Lung microvascular endothelial cell (primary cell): ENCODE data around the gene MYT1. TPM values are rescaled to one million over a fixed set of nuclear protein-coding genes. Genes with fewer than 3 reads are reported as not detected.
"Not testable (repeated sequence)": the region's sequence is repeated elsewhere in the genome, so short reads cannot be mapped to it uniquely, and the experiment has no call there.

Experiments
- DNase-seq, 2 donors: peaks; one replicate each; pipeline versions ENCODE4 v3.0.0 to v3.0.0-alpha.2; 2010; ENCODE audit warnings: low read depth in 2 of 2
- total RNA-seq: library from RNA; depleted of rRNA; stranded (reverse); fragments of >200 nt; gene quantifications from 2 replicates; pipeline ENCODE4 v1.2.1, GENCODE V29; 2014

MYT1 gene
- total RNA-seq, 1 donor from 2014 or later: under 0.01 TPM

GRCh38 chr20:64228751-64229506 lies 64.7 kb downstream of the MYT1 start:
- no peak for DNase-seq

DNA sequence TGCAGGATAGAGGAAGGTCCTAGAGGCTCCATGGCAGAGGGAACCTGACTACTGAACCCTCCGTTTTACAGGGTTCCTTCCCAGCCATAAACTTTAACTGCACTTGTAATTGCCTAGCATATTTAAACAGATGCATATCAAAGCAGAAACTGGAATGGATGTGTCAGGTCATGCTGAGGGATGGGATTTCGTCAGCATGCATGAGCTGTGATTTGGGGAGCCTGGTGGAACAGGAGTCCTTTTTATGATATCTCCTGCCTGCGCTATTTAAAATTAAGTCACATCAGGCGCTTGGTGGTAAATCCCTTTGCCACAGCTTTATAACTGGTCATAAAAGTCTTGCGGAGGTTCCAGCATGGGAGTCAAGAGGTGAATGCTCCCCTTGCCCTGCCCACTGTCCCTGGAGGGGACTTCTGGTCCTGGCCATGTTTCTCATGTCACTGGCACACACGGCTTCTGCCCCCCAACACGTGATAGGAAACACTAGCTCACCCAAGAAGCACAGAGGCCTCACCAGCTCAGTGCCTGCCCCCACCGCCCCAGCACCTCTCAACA lies 65.3 kb downstream of the MYT1 start:
- no peak for DNase-seq

DNA sequence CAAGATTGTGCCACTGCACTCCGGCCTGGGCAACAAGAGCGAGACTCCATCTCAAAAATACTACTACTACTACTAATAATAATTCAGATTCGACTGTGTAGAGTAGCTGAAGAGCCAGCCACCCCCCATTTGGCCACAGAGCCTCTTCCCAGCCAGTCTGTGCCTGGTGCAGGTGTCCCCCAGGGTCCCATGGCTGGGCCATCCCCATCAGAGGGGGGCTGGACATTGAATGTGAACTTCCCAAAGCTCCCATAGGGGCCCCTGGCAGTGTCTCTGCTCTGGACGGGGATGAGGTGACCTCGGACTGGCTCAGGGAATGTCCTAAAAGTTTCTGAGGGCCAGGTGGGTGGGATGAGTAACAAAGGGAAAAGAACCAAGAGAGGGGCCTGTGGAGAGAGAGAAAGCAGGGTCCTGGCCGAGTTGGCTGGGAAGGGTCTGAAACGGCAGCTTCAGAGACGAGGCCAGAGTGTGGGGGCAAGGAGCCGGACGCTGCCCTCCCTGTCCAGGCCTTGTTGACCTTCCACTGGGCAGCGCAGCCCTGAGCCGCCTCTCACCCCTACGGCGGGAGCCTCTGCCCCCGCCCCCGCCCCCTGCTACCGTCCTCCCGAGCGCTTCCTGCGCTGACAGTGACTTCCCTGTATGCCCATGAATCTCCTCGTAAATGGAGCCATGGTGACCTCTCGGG lies 66.4 kb downstream of the MYT1 start:
- peak in 1 of 2 donors; percentile 20 for DNase-seq

DNA sequence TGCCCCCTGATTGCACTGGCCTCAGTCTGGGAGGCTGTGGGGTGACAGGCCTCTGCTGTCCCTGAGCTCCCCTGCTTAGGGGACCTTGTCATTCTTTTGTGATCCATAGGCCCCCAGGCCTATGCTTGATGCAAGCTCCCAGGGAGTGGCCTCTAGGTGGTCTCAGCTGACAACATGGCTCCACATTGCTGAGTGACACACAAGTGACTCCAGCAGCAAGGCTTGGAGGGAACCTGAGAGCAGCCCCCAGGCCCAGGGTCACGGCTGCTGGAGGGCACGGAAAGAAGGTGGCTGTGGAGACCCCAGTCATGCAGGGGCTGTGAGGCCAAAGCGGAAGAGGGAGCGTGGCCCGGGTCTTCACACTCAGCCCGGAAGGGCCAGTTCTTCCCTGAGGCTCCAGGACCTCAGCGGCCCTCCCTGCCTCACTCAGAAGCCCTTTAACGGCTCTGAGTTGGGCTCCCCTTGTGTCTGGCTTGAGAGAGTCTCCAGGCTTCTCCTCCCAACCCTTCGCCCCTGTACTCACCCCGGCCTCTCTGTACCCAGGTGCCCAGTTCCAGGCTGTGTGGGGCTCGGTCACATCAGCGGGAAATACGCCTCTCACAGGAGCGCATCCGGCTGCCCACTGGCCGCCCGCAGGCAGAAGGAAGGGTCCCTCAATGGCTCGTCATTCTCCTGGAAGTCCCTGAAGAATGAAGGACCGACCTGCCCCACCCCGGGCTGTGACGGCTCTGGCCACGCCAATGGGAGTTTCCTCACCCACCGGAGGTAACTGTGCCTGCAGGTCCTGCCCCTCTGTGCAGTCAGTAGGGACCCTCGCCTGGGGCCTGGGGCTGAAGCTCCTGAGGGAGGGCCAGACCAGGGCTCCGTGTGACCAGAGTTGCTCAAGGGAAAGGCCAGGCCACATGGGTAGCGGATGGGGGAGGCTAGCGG lies 67.6 kb downstream of the MYT1 start:
- no peak for DNase-seq

GRCh38 chr20:64232794-64233193 lies 68.5 kb downstream of the MYT1 start:
- DNase-seq: no peak

GRCh38 chr20:64233725-64234124 lies 69.5 kb downstream of the MYT1 start:
- DNase-seq: no peak

DNA sequence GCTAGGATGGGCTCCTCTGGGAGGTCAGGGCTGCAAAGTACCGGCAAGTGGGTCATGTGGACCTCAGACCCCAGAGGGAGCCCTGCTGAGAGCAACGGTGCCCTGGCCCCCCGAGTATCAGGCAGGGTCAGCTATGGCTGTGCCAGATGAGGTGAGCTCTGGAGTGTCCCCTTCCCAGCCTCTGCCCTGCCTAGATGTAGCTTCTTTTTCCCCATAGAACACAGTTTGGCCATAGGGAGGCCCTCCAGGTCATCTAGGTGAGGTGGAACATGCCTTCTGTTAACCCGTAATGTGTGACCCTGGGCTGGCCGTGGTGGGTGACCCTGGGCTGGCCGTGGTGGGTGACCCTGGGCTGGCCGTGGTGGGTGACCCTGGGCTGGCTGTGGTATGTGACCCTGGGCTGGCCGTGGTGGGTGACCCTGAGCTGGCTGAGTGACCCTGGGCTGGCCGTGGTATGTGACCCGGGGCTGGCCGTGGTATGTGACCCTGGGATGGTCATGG lies 70.1 kb downstream of the MYT1 start:
- DNase-seq: no peak

- not testable (repeated sequence) for DNase-seq
These were observed 70.8 kb downstream of the MYT1 start for GRCh38 chr20:64234921-64235565.

DNA sequence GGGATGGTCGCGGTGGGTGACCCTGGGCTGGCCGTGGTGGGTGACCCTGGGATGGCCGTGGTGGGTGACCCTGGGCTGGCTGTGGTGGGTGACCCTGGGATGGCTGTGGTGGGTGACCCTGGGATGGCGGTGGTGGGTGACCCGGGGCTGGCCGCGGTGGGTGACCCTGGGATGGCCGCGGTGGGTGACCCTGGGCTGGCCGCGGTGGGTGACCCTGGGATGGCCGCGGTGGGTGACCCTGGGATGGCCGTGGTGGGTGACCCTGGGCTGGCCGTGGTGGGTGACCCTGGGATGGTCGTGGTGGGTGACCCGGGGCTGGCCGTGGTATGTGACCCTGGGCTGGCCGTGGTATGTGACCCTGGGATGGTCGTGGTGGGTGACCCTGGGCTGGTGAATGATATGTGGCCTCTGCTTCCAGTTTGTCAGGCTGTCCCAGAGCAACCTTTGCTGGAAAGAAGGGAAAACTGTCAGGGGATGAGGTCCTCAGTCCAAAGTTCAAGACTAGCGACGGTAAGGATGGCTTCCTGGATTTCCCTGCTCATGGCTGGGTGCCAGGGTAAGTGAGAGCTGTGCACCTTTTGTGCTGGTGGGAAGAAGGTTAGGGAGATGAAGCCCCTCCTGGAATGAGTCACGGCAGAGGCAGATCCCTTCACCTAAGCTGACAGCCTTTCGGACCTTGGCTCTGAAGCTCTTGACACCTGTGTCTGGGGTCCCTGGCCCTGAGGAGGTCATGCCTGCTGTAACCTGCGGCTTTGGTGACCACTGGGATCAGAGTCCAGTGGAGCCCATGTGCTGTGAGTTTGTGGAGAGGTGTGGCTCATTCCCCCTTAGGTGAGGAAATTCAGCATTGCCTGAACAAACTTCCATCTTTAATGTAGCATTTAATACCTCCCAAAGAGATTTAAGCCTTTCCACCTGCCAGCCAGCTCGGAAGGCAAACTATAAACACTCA lies 72.2 kb downstream of the MYT1 start:
- no peak for DNase-seq

- DNase-seq: no peak
These were observed 73.1 kb downstream of the MYT1 start for GRCh38 chr20:64237316-64237715.

DNA sequence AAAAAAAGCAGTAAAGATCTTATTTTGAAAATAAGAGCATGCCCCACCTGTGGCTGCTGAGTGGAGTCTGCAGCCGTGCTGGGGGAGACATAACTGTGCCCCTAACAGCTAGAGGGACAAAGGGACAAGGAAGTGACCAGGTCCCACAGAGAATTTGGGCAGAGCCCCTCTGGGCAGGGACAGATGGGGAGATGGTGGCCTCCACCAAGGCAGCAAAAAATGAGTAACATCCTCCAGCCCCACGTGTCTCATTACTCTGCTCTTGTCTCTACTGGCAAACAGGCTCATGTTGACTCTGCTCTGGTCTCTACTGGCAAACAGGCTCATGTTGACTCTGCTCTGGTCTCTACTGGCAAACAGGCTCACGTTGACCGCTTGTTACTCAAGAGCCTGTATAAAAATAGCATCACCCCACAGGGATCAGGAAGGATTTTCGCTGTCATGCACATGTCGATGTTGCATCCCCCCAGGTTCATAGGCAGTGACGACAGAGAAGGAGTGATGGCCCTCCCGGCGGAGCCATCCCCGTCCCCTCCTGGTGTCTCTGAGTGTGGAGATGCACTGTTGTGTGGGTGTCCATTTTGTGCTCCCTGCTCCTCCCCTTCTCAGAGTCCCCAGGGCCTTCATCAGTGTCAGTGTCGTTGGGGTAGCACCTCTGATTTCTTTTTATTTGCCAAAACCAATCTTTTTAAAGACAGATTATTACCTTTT lies 74.0 kb downstream of the MYT1 start:
- no peak for DNase-seq

DNA sequence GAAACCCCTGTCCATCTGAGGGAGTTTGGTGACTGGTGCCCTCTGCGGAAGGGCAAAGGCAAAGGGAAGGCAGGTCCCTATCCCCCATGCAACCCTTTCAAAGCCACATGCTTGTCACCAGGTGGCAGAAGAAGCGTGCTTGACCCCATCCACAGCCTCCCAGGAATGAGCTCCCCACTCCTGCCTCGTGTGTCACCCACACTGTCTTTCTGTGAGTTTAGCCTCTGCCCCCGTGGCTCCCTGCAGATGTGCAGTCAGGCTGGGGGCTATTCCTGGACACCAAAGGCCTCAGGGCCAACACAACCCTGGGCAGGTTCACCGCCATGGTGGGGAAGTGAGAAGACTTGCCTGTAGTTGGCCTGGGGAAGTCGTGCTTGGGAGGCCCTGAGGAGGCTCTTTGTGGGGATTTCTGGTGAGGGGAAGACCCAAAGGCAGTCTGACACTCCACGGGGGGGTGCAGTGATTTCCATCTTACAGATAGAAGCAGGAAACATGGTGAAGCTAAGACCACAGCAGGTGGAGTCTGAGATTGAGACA lies 74.7 kb downstream of the MYT1 start:
- DNase-seq: no peak

DNA sequence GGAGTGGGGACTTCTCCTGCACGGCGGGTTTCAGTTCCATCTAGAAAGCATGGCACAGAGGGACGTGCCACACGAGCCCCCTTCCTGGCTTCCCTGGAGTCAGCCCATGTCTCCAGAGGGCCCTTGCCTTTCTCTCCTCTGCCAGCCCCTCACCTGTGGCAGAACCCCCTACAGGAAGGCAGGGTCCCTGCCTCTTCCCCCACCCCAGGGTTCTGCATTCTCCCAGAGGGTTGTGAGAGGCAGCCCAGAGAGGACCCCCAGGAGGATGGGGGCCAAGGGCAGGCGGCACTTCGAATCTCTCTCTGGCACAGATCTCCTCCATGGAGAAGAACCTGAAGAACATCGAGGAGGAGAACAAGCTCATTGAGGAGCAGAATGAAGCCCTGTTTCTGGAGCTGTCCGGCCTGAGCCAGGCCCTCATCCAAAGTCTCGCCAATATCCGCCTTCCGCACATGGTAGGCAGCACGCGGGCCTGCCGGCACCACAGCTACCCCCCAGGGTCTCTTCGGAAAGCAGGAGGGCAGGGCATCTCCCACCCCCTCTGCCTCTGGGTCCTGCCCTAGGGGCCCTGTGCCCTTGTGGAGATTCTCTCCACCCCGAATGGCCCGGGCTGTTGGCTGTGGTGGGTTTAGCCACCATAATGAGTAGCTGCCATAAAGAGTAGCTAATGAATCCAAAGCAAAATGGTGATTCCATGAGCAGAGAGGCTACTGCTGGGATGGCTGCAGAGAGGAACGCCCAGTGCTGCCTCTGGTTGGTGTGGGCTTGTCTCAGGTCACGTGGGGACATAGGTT lies 75.4 kb downstream of the MYT1 start:
- no peak for DNase-seq

- no peak for DNase-seq
These were observed 76.2 kb downstream of the MYT1 start for GRCh38 chr20:64240243-64241015.

GRCh38 chr20:64241061-64241460 lies 76.8 kb downstream of the MYT1 start:
- no peak for DNase-seq

DNA sequence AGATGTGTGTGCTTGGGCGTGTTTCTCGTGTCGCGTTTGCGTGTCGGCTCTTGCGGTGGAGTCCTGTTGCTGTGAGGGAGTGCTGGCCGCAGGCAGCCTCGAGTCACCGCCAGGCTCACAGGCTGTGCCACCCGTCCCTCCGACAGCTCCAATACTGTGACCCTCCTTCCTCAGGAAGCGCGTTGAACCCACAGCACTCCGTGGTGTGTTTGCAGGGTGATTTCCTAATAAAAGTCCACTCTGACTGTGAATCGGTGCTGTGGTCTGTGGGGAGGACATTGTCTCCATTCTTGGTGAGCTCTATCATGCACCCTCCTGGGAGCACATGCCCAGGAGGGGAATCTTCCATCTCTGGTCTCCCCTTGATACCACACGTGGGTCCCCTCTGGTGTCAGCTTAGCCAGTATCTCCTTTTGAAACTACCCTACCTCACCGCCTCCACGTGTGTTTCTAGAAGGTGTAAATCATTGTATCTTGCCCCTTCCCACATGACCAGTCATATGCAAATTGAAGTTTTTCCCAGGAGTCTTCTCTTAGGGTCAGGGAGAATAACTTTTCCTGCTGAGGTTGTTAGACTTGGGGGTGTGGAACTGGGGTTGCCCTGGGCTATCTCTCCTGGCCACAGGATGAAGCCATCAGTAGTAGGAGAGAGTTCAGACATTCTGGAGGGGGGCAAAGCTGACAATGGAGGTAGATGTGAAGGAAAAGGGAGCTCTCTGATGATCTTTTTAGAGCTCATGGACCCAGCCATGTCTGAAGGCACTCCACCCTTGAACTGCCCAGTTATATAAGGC lies 77.9 kb downstream of the MYT1 start:
- DNase-seq: no peak
